Inflammatory macrophage (primary cell): ENCODE data around the gene DGCR6.
"Not testable (repeated sequence)": the region's sequence is repeated elsewhere in the genome, so short reads cannot be mapped to it uniquely, and the experiment has no call there.

ENCODE experiments used
- DNase-seq, 2 donors: peaks; one replicate each; pipeline ENCODE4 v3.0.0-alpha.2; 2020 to 2022
- total RNA-seq, 18 experiments: gene quantifications; one replicate each; lab custom pipeline; 2026; ENCODE audit warnings: mixed read lengths in 6 of 18, inconsistent platforms in 2 of 18; lab: John Stamatoyannopoulos, UW

DGCR6 gene
- total RNA-seq, result 0 to 0.47 (median 0.13) reads per million in 18 experiments

GRCh38 chr22:18905540-18906409 lies at the start of gene DGCR6:
Gene DGCR6 (plus strand): TSS chr22:18906320. CDS start chr22:18906375, 55 bp downstream.
- DNase-seq, result no peak

- DNase-seq, result not testable (repeated sequence)
Measured at GRCh38 chr22:18859314-18859713, 46.8 kb upstream of the DGCR6 start.

GRCh38 chr22:18881260-18881659 lies 24.9 kb upstream of the DGCR6 start:
- not testable (repeated sequence) for DNase-seq

- DNase-seq, result not testable (repeated sequence)
Measured at GRCh38 chr22:18884465-18884864, 21.7 kb upstream of the DGCR6 start.

GRCh38 chr22:18888115-18888514 lies 18.0 kb upstream of the DGCR6 start:
- DNase-seq, result no peak

- not testable (repeated sequence) for DNase-seq
Measured at GRCh38 chr22:18890510-18891192, 15.5 kb upstream of the DGCR6 start.

GRCh38 chr22:18893775-18894174 lies 12.3 kb upstream of the DGCR6 start:
- not testable (repeated sequence) for DNase-seq

GRCh38 chr22:18896037-18896657 lies 10.0 kb upstream of the DGCR6 start:
- not testable (repeated sequence) for DNase-seq

GRCh38 chr22:18906410-18906745 lies 258 bp downstream of the DGCR6 start:
- DNase-seq, result not testable (repeated sequence)

- DNase-seq, result no peak
Measured at GRCh38 chr22:18906896-18907295, 776 bp downstream of the DGCR6 start.

GRCh38 chr22:18909556-18909955 lies 3.4 kb downstream of the DGCR6 start:
- DNase-seq, result no peak

- DNase-seq, result not testable (repeated sequence)
Measured at GRCh38 chr22:18911535-18911934, 5.4 kb downstream of the DGCR6 start.

GRCh38 chr22:18912264-18912946 lies 6.3 kb downstream of the DGCR6 start:
- DNase-seq, result not testable (repeated sequence)

- DNase-seq, result not testable (repeated sequence)
Measured at GRCh38 chr22:18914558-18914957, 8.4 kb downstream of the DGCR6 start.

GRCh38 chr22:18915550-18915949 lies 9.4 kb downstream of the DGCR6 start:
- not testable (repeated sequence) for DNase-seq

GRCh38 chr22:18917818-18918217 lies 11.7 kb downstream of the DGCR6 start:
- not testable (repeated sequence) for DNase-seq

GRCh38 chr22:18920257-18920902 lies 14.3 kb downstream of the DGCR6 start:
- not testable (repeated sequence) for DNase-seq

- DNase-seq, result no peak
Measured at GRCh38 chr22:18925368-18926064, 19.4 kb downstream of the DGCR6 start.

- DNase-seq, result no peak
Measured at GRCh38 chr22:18927020-18927419, 20.9 kb downstream of the DGCR6 start.

GRCh38 chr22:18927573-18927972 lies 21.5 kb downstream of the DGCR6 start:
- DNase-seq, result no peak

GRCh38 chr22:18929459-18929858 lies 23.3 kb downstream of the DGCR6 start:
- DNase-seq, result no peak
